SK-N-SH treated with all-trans-retinoic acid at 6 μM for 48 hours (cell line): ENCODE results near the gene TTYH2.

Source experiments
- ATAC-seq: fragments of 200-7000 bp; cut with Tn5 transposase; 3 replicates; pipeline ENCODE4 v1.9.1; 2020; ENCODE audit warnings: mild to moderate bottlenecking, moderate library complexity
- ARNTL ChIP-seq: fragments of 450-650 bp; formaldehyde crosslinking; IDR thresholded peaks from 2 replicates; pipeline ENCODE4 v1.5.0; 2020; ENCODE audit warnings: low read depth, mild to moderate bottlenecking, moderate library complexity, borderline replicate concordance
- BACH2 ChIP-seq: fragments of 250-450 bp; sonication (Bioruptor Pico); IDR thresholded peaks from 2 replicates; pipeline ENCODE4 v1.9.0; 2021; ENCODE audit warnings: mild to moderate bottlenecking, borderline replicate concordance
- CREB5 ChIP-seq: fragments of 250-450 bp; sonication (Bioruptor Pico); IDR thresholded peaks from 2 replicates; pipeline ENCODE4 v1.5.1; 2020; ENCODE audit warnings: low read depth, mild to moderate bottlenecking, moderate library complexity
- CSRNP3 ChIP-seq: fragments of 250-450 bp; sonication (Bioruptor Pico); IDR thresholded peaks from 2 replicates; pipeline ENCODE4 v1.5.1; 2021; ENCODE audit warnings: mild to moderate bottlenecking, moderate library complexity
- ISL1 ChIP-seq: fragments of 250-450 bp; sonication (Bioruptor Pico); IDR thresholded peaks from 2 replicates; pipeline ENCODE4 v2.1.2; 2022; ENCODE audit warnings: mild to moderate bottlenecking, moderate library complexity
- OSR1 ChIP-seq: fragments of 250-450 bp; sonication (Bioruptor Pico); IDR thresholded peaks from 2 replicates; pipeline ENCODE4 v1.8.0; 2022; ENCODE audit warnings: moderate library complexity, mild to moderate bottlenecking, inconsistent platforms
- PATZ1 ChIP-seq: fragments of 250-450 bp; sonication (Bioruptor Pico); IDR thresholded peaks from 2 replicates; pipeline ENCODE4 v1.8.0; 2020; ENCODE audit warnings: mild to moderate bottlenecking, moderate library complexity, borderline replicate concordance
- PPARA ChIP-seq: fragments of 250-450 bp; sonication (Bioruptor Pico); IDR thresholded peaks from 2 replicates; pipeline ENCODE4 v1.5.0; 2020; ENCODE audit warnings: mild to moderate bottlenecking, borderline replicate concordance
- RARB ChIP-seq: fragments of 250-450 bp; sonication (Bioruptor Pico); IDR thresholded peaks from 2 replicates; pipeline ENCODE4 v1.8.0; 2021; ENCODE audit warnings: mild to moderate bottlenecking, moderate library complexity
- SNAI2 ChIP-seq: fragments of 250-450 bp; sonication (Bioruptor Pico); IDR thresholded peaks from 2 replicates; pipeline ENCODE4 v1.5.0; 2020; ENCODE audit warnings: mild to moderate bottlenecking, moderate library complexity
- TOX ChIP-seq: fragments of 250-450 bp; sonication (Bioruptor Pico); IDR thresholded peaks from 2 replicates; pipeline ENCODE4 v1.8.0; 2021; ENCODE audit warnings: mild to moderate bottlenecking, moderate library complexity, borderline replicate concordance
- TSHZ2 ChIP-seq: fragments of 250-450 bp; sonication (Bioruptor Pico); IDR thresholded peaks from 2 replicates; pipeline ENCODE4 v1.5.0; 2020; ENCODE audit warnings: mild to moderate bottlenecking, moderate library complexity
- ZC3H10 ChIP-seq: fragments of 250-450 bp; sonication (Bioruptor Pico); IDR thresholded peaks from 2 replicates; pipeline ENCODE4 v1.5.1; 2021; ENCODE audit warnings: mild to moderate bottlenecking, moderate library complexity
- ZFP30 ChIP-seq: fragments of 450-650 bp; formaldehyde crosslinking; IDR thresholded peaks from 2 replicates; pipeline ENCODE4 v1.5.0; 2022; ENCODE audit warnings: mild to moderate bottlenecking, moderate library complexity
- ZNF565 ChIP-seq: fragments of 450-650 bp; formaldehyde crosslinking; conservative IDR thresholded peaks from 2 replicates; pipeline ENCODE4 v1.5.0; 2020; ENCODE audit warnings: low read depth, mild to moderate bottlenecking, moderate library complexity
- ZNF70 ChIP-seq: fragments of 450-650 bp; formaldehyde crosslinking; IDR thresholded peaks from 2 replicates; pipeline ENCODE4 v1.5.0; 2020; ENCODE audit warnings: mild to moderate bottlenecking, moderate library complexity

TTYH2 gene

GRCh38 chr17:74222399-74222798 lies 9.0 kb downstream of the TTYH2 start:
- ATAC-seq: no peak
- TF ChIP-seq BACH2: no peak
- no peak for TF ChIP-seq OSR1
- no peak for TF ChIP-seq CREB5 (CRISPR knock-in tag)
- no peak for TF ChIP-seq ARNTL
- TF ChIP-seq ZNF565: no peak
- TF ChIP-seq ZFP30 (CRISPR knock-in tag): no peak
- no peak for TF ChIP-seq RARB
- no peak for TF ChIP-seq PPARA (CRISPR knock-in tag)
- no peak for TF ChIP-seq PATZ1 (CRISPR knock-in tag)
- no peak for TF ChIP-seq TSHZ2
- TF ChIP-seq, all 23 proteins: peak for 0

GRCh38 chr17:74223901-74224300 lies 10.5 kb downstream of the TTYH2 start:
- no peak for TF ChIP-seq ISL1 (CRISPR knock-in tag)
- no peak for TF ChIP-seq ZNF70 (CRISPR knock-in tag)
- TF ChIP-seq CSRNP3 (CRISPR knock-in tag): no peak
- TF ChIP-seq PPARA (CRISPR knock-in tag): no peak
- TF ChIP-seq ZC3H10: no peak
- no peak for TF ChIP-seq SNAI2 (CRISPR knock-in tag)
- TF ChIP-seq, all 23 proteins: peak for 0
- no peak for ATAC-seq

GRCh38 chr17:74224959-74225725 lies 11.8 kb downstream of the TTYH2 start:
- TF ChIP-seq TOX (CRISPR knock-in tag) (no peak), ARNTL (no peak), SNAI2 (CRISPR knock-in tag) (no peak)
- TF ChIP-seq, all 23 proteins: peak for 0
- ATAC-seq: no peak

GRCh38 chr17:74226252-74226651 lies 12.9 kb downstream of the TTYH2 start:
- no peak for ATAC-seq
- TF ChIP-seq CREB5 (CRISPR knock-in tag) (no peak), ZNF565 (no peak), ISL1 (CRISPR knock-in tag) (no peak), TSHZ2 (no peak), ZFP30 (CRISPR knock-in tag) (no peak), CSRNP3 (CRISPR knock-in tag) (no peak), TOX (CRISPR knock-in tag) (no peak), SNAI2 (CRISPR knock-in tag) (no peak), OSR1 (no peak), ARNTL (no peak), PPARA (CRISPR knock-in tag) (no peak)
- TF ChIP-seq, all 23 proteins: peak for 0
